GM13977 (cell line): ENCODE data around the gene KPNA3.

Experiments
- DNase-seq: peaks from one replicate; pipeline ENCODE4 v3.0.0; 2012; ENCODE audit warnings: low spot score
- in situ Hi-C: fragments of 300-500 bp; cut with MboI; formaldehyde crosslinking; loops from one replicate; pipeline ENCODE4 v1.12.0; 2022; ENCODE audit warnings: low sequenced_read_pairs, low pct_unique_long_range_greater_than_20kb, mixed read lengths, inconsistent platforms; ENCODE audit not compliant: unreplicated experiment
- TF ChIP-seq, protein P1 (sequence below): IDR thresholded peaks from 2 replicates; pipeline ENCODE4 v1.5.1; 2012; ENCODE audit warnings: mild to moderate bottlenecking, control low read depth; ENCODE audit not compliant: insufficient read depth; ENCODE audit errors: extremely low read depth, missing control alignments

KPNA3 gene

DNA sequence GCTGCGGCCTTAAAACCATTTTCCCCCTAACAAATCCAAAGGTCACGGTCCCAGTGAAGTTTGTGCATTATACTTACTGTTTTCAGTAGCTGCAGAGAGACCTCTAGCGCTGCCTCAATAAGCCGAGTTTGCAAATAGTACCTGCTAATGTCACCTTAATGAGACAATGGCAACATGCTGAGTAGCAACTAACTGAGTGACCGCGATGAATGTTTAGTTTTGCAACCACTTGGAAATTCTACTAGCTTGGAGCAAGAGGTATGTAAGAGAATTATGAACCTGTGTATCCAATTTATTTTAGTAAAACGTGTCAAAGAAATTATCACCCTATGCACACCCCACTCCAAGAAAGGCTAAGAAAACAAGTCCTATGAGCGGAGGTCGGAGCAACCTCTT lies 1.2 kb downstream of the KPNA3 start:
- peak; percentile 62 for DNase-seq
- TF ChIP-seq, protein P1, sequence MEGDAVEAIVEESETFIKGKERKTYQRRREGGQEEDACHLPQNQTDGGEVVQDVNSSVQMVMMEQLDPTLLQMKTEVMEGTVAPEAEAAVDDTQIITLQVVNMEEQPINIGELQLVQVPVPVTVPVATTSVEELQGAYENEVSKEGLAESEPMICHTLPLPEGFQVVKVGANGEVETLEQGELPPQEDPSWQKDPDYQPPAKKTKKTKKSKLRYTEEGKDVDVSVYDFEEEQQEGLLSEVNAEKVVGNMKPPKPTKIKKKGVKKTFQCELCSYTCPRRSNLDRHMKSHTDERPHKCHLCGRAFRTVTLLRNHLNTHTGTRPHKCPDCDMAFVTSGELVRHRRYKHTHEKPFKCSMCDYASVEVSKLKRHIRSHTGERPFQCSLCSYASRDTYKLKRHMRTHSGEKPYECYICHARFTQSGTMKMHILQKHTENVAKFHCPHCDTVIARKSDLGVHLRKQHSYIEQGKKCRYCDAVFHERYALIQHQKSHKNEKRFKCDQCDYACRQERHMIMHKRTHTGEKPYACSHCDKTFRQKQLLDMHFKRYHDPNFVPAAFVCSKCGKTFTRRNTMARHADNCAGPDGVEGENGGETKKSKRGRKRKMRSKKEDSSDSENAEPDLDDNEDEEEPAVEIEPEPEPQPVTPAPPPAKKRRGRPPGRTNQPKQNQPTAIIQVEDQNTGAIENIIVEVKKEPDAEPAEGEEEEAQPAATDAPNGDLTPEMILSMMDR: peak; percentile 49
- in situ Hi-C loops: no loop called here

DNA sequence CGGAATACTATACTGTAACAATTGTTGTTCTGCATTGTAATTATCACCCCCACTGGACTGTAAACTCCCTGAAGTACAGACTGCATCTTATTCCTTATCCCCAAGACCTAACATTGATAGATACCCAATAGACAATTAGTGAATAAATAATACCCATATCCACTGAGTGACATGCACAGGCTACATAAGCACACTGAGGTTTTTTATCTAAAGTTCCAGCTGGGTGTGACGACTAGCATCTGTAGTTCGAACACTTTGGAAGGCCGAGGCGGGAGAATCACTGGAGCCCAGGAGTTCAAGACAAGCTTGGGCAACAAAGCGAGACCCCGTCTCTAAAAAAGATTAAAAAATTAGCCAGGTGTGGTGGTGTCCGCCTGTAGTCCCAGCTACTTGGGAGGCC lies 2.5 kb downstream of the KPNA3 start:
- DNase-seq: no peak
- in situ Hi-C loops: no loop called here
- TF ChIP-seq, protein P1: no peak

DNA sequence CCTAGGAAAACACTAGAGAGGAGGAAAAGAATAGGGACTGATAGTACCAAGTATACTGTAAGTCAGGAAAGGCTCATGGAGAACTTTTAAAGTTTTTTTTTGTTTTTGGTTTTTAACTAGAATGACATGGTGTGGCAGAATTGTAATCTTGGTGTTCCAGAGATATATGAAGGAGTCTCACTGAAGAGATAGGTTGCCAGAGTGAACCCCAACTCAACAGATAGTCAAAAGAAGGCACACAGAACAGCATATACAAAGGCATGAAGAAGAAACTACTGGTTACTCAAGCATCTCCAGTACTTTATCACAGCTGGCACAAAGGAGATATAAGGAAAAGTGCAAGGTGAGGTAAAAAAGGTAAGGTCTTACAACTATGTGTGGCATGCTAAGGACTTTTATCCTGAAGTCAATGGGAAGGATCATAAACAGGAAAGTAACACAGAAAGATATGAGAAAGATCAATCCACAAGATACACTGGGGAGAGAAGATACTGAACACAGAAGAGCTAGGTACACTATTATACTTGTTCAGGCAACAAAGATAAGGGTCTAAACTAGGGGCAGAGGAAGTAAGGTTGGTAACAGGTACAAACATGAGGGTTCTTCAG lies 6.0 kb downstream of the KPNA3 start:
- TF ChIP-seq, protein P1: no peak
- DNase-seq: no peak
- in situ Hi-C loops: no loop called here

DNA sequence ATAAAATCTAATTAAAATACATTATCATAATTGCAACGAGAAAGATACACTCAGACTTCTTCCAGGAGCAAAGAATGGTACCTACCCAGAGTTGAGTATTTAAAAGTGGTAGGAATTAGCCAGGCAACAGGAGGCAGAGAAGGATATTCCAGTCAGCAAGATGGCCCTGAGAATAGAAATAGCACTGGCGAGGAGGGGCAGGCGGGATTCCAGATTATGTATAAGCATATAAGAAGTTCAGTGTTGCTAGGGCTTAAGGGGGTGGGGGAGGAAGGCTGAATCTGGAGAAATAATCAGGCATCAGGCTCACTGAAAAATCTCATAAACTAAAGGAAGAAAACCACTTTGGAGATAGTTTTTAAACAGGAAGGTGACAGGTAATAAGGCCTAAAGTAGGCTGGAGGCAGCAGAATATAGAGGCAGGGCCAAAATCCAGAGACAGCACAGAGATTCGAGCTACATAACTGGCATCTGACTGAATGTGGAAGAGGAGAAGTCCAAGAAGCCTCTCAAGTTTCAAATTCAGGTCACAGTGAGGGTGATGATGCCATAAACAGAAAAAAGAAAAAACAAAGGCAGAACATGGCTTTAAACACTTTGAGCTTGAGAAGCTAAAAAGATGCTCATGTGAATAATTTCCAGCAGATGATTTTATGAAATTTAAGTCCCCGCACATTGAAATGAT lies 7.5 kb downstream of the KPNA3 start:
- no peak for DNase-seq
- in situ Hi-C loops: no loop called here
- TF ChIP-seq, protein P1: no peak

DNA sequence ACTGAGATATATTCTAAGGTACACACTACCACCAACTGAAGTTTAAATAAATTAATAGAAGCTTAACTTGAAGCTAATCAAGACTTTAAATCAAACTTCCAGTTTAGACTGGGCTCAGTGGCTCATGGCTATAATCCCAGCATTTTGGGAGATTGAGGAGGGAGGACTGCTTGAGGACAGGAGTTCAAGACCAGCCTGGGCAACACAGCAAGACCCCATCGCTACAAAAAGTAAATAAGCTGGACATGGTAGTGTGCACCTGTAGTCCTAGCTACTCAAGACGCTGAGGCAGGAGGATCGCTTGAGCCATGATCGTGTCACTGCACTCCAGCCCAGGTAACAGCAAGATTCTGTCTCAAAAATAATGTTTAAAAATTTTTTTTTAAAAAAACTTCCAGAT lies 8.6 kb downstream of the KPNA3 start:
- DNase-seq: no peak
- TF ChIP-seq, protein P1: no peak
- in situ Hi-C loops: no loop called here

DNA sequence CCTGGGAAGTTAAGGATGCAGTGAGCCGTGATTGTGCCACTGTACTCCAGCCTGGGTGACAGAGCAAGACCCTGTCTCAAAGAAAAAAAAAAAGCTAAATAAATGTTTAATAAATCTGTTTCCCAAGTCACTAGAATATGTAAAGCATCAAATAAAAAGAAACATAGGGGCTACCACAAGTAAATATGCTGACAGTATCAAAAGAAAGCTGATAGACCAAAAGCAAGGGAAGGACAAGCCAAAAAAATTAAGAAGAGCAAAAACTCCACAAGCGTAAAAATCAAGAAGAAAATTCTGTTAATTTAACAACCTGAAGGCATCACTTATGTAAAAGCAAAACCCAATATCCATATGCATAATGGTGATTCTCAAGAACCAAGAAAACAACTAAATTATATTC lies 9.7 kb downstream of the KPNA3 start:
- in situ Hi-C loops: no loop called here
- DNase-seq: no peak
- TF ChIP-seq, protein P1: no peak
